GM12878 (cell line): Measurements from ENCODE around the gene TNFAIP8L1. TPM values are rescaled to one million over a fixed set of nuclear protein-coding genes. Genes with fewer than 3 reads are reported as not detected.

ENCODE experiments used
- ATAC-seq: fragments of 200-7000 bp; cut with Tn5 transposase; 3 replicates; pipeline ENCODE4 v1.9.1; 2020; ENCODE audit warnings: mild to moderate bottlenecking, moderate library complexity
- BruUV-seq: library from RNA; stranded (reverse); fragments of 400-500 nt; replicated peaks from 2 replicates; lab custom pipeline; 2021; lab: Mats Ljungman, UMichigan
- CTCF ChIA-PET: fragments of 300-600 bp; sonication (Branson Sonifier 250); formaldehyde crosslinking; extraction: SDS; loops from one replicate; lab custom pipeline; 2021; ENCODE audit warnings: inconsistent platforms; lab: Yijun Ruan, JAX
- POLR2A ChIA-PET: fragments of 350-600 bp; formaldehyde crosslinking; extraction: SDS; loops from one replicate; lab custom pipeline; 2021; ENCODE audit warnings: inconsistent platforms; lab: Charles Lee
- RAD21 ChIA-PET: fragments of 300-600 bp; sonication (Branson Sonifier 250); formaldehyde crosslinking; loops from one replicate; lab custom pipeline; 2023; ENCODE audit warnings: antibody characterized with exemption; ENCODE audit not compliant: unreplicated experiment; lab: Charles Lee
- SMC1A ChIA-PET: fragments of 300-600 bp; sonication (Branson Sonifier 250); formaldehyde crosslinking; loops from one replicate; lab custom pipeline; 2023; ENCODE audit not compliant: unreplicated experiment, uncharacterized antibody; lab: Charles Lee
- DNase-seq: peaks from one replicate; pipeline ENCODE4 v3.0.0-alpha.2; 2011; ENCODE audit warnings: low read depth, low spot score
- FAIRE-seq: peaks from 3 replicates; lab custom pipeline; 2011; peaks lifted over from hg19 to GRCh38; lab: Jason Lieb, UNC
- H2AFZ ChIP-seq: 2 replicates; pipeline ENCODE4 v1.6.0; 2011; ENCODE audit warnings: low read depth, low read length, control low read depth; ENCODE audit not compliant: control insufficient read depth
- H3K27ac ChIP-seq: 2 replicates; pipeline ENCODE4 v1.5.1; 2011; ENCODE audit warnings: control low read depth; ENCODE audit not compliant: control insufficient read depth, insufficient read depth
- H3K27me3 ChIP-seq, 2 experiments: replicated peaks in 1 of 2; 2 replicates each; pipeline versions ENCODE4 v1.6.0 to v1.6.1; 2011; ENCODE audit warnings: low read length in 1 of 2; ENCODE audit not compliant: control insufficient read depth in 2 of 2, insufficient read depth in 2 of 2
- H3K36me3 ChIP-seq, 2 experiments: 2 replicates each; pipeline ENCODE4 v1.5.1; 2011; ENCODE audit warnings: low read length in 1 of 2; ENCODE audit not compliant: control insufficient read depth in 2 of 2, insufficient read depth in 2 of 2
- H3K4me1 ChIP-seq: 2 replicates; pipeline ENCODE4 v1.6.1; 2011; ENCODE audit warnings: mild to moderate bottlenecking, low read length, moderate library complexity, mixed read lengths; ENCODE audit not compliant: control insufficient read depth, insufficient read depth
- H3K4me2 ChIP-seq: 2 replicates; pipeline ENCODE4 v1.6.0; 2011; ENCODE audit warnings: control low read depth; ENCODE audit not compliant: control insufficient read depth, insufficient read depth
- H3K4me3 ChIP-seq: fragments of 200-600 bp; sonication (generic); 2 replicates; pipeline ENCODE4 v1.5.1; 2016
- H3K79me2 ChIP-seq: 2 replicates; pipeline ENCODE4 v1.6.0; 2011; ENCODE audit warnings: low read length; ENCODE audit not compliant: control insufficient read depth, insufficient read depth
- H3K9ac ChIP-seq: 2 replicates; pipeline ENCODE4 v1.8.0; 2011; ENCODE audit warnings: low read length, control low read depth, mixed read lengths; ENCODE audit not compliant: control insufficient read depth, insufficient read depth
- H3K9me3 ChIP-seq: replicated peaks from 3 replicates; pipeline ENCODE4 v1.5.1; 2011; ENCODE audit warnings: mild to moderate bottlenecking, low read length; ENCODE audit not compliant: control insufficient read depth, insufficient read depth
- H4K20me1 ChIP-seq: 2 replicates; pipeline ENCODE4 v1.6.0; 2011; ENCODE audit not compliant: control insufficient read depth, insufficient read depth
- BRCA1 ChIP-seq: IDR thresholded peaks from 2 replicates; pipeline ENCODE4 v1.6.1; 2011; ENCODE audit warnings: low read depth, low read length, improper control_type of control experiment
- CHD4 ChIP-seq: fragments of 200-600 bp; sonication (generic); IDR thresholded peaks from 2 replicates; pipeline ENCODE4 v1.6.1; 2016; ENCODE audit warnings: mild to moderate bottlenecking
- CREB1 ChIP-seq: IDR thresholded peaks from 2 replicates; pipeline ENCODE4 v1.6.1; 2012; ENCODE audit warnings: low read depth, mild to moderate bottlenecking, inconsistent platforms
- E2F4 ChIP-seq: IDR thresholded peaks from 2 replicates; pipeline ENCODE4 v1.6.1; 2012; ENCODE audit warnings: low read depth, low read length, improper control_type of control experiment
- EGR1 ChIP-seq, 2 experiments: IDR thresholded peaks; 1 replicate in 1 of 2; 2 replicates in 1 of 2; pipeline ENCODE4 v1.6.1; 2011 to 2012; ENCODE audit warnings: low read depth in 2 of 2, low read length in 2 of 2, borderline replicate concordance in 1 of 2, mild to moderate bottlenecking in 1 of 2, moderate library complexity in 1 of 2
- FOXM1 ChIP-seq: IDR thresholded peaks from 2 replicates; pipeline ENCODE4 v1.6.1; 2012; ENCODE audit warnings: low read depth, mild to moderate bottlenecking, inconsistent platforms, low read length, moderate library complexity
- HDAC6 ChIP-seq: fragments of 200-600 bp; sonication (generic); IDR thresholded peaks from one replicate; pipeline ENCODE4 v1.8.0; 2017; ENCODE audit warnings: antibody characterized with exemption; ENCODE audit not compliant: unreplicated experiment
- HDGF ChIP-seq: fragments of 450-650 bp; IDR thresholded peaks from 2 replicates; pipeline ENCODE4 v1.6.1; 2016; ENCODE audit warnings: antibody characterized with exemption
- MEF2B ChIP-seq: fragments of 450-650 bp; IDR thresholded peaks from 2 replicates; pipeline ENCODE4 v1.6.1; 2018; ENCODE audit warnings: mild to moderate bottlenecking, moderate library complexity; ENCODE audit not compliant: partially characterized antibody, poor library complexity, severe bottlenecking
- MYC ChIP-seq: IDR thresholded peaks from 2 replicates; pipeline ENCODE4 v1.6.1; 2011; ENCODE audit warnings: mild to moderate bottlenecking, low read length, moderate library complexity, inconsistent platforms; ENCODE audit not compliant: insufficient read depth, insufficient replicate concordance, insufficient read length, severe bottlenecking
- NR2C1 ChIP-seq: fragments of 450-650 bp; IDR thresholded peaks from 2 replicates; pipeline ENCODE4 v1.6.1; 2017; ENCODE audit warnings: antibody characterized with exemption, mild to moderate bottlenecking, moderate library complexity
- SIN3A ChIP-seq: IDR thresholded peaks from 2 replicates; pipeline ENCODE4 v1.6.1; 2012; ENCODE audit warnings: low read depth, low read length, improper control_type of control experiment
- SKIL ChIP-seq: fragments of 450-650 bp; IDR thresholded peaks from 2 replicates; pipeline ENCODE4 v1.6.1; 2017; ENCODE audit warnings: mild to moderate bottlenecking, low read depth, inconsistent platforms; ENCODE audit not compliant: poor library complexity, severe bottlenecking
- SMAD5 ChIP-seq: IDR thresholded peaks from 2 replicates; pipeline ENCODE4 v1.6.1; 2016; ENCODE audit warnings: antibody characterized with exemption, low read depth
- SMARCA5 ChIP-seq: fragments of 450-650 bp; IDR thresholded peaks from 2 replicates; pipeline ENCODE4 v1.6.1; 2017; ENCODE audit warnings: mild to moderate bottlenecking
- SP1 ChIP-seq: IDR thresholded peaks from one replicate; pipeline ENCODE4 v1.6.1; 2011; ENCODE audit warnings: low read depth, low read length
- TARDBP ChIP-seq: IDR thresholded peaks from 2 replicates; pipeline ENCODE4 v1.6.1; 2016; ENCODE audit warnings: borderline replicate concordance
- USF2 ChIP-seq: IDR thresholded peaks from 2 replicates; pipeline ENCODE4 v1.6.1; 2011; ENCODE audit warnings: low read depth, low read length, improper control_type of control experiment, borderline replicate concordance
- YBX1 ChIP-seq: fragments of 450-650 bp; IDR thresholded peaks from 2 replicates; pipeline ENCODE4 v1.6.1; 2016; ENCODE audit warnings: antibody characterized with exemption
- ZNF207 ChIP-seq: fragments of 450-650 bp; IDR thresholded peaks from 2 replicates; pipeline ENCODE4 v1.6.1; 2014; ENCODE audit warnings: antibody characterized with exemption, mild to moderate bottlenecking, borderline replicate concordance
- ZNF274 ChIP-seq: IDR thresholded peaks from one replicate; pipeline ENCODE4 v1.8.0; 2011; ENCODE audit not compliant: insufficient read length, insufficient read depth
- ZNF384 ChIP-seq: IDR thresholded peaks from 2 replicates; pipeline ENCODE4 v1.6.1; 2012; ENCODE audit warnings: low read depth, mild to moderate bottlenecking, low read length, improper control_type of control experiment, borderline replicate concordance
- WGBS: methylation state at CpG from one replicate; pipeline ENCODE4 v1.1.6; 2016; ENCODE audit warnings: low lambda C conversion rate; ENCODE audit not compliant: insufficient replicate concordance, insufficient coverage; ENCODE audit errors: missing lambda C conversion rate; 5-methylcytosine and 5-hydroxymethylcytosine counted together
- in situ Hi-C: fragments of 300-500 bp; cut with MboI; formaldehyde crosslinking; loops from 9 replicates; pipeline ENCODE4 v1.14.3; 2018; ENCODE audit warnings: mixed read lengths
- intact Hi-C: fragments of 100-400 bp; cut with micrococcal nuclease; formaldehyde crosslinking; loops from one replicate; pipeline ENCODE4 v1.14.2; 2022; ENCODE audit not compliant: unreplicated experiment
- polyA plus RNA-seq, 11 experiments: library from polyadenylated mRNA; depleted of rRNA in 4 of 11; unstranded in 6 of 11; stranded (reverse) in 5 of 11; fragments of >200 nt; fragmentation: Nextera tagmentation in 4 of 11; fragmentation: Illumina TruSeq in 1 of 11; extraction: Ambion mirVana in 4 of 11; extraction: Trizol in 1 of 11; gene quantifications; 1 replicate in 1 of 11; 2 replicates in 10 of 11; pipeline versions ENCODE4 v1.2.1 to v1.2.3, GENCODE V29; 2011 to 2016; ENCODE audit warnings: inconsistent platforms in 2 of 11, missing spikeins in 2 of 11, low read depth in 1 of 11
- total RNA-seq, 4 experiments: library from RNA; depleted of rRNA in 3 of 4; stranded (reverse); fragments of >200 nt in 3 of 4; fragmentation: Illumina TruSeq in 1 of 4; extraction: Trizol in 1 of 4; gene quantifications; 2 replicates each; pipeline versions ENCODE4 v1.2.1 to v1.2.3, GENCODE V29; 2013 to 2021

Gene TNFAIP8L1
- total and polyA plus RNA-seq, 10 of the 15 experiments (the other 5 are each of a cell fraction or from before 2014, with no cell fraction given): 0.93 to 12.7 (median 8.6) TPM

- TF ChIP-seq TARDBP (no peak), ZNF384 (no peak), HDAC6 (no peak), ZNF207 (no peak), SP1 (no peak), MEF2B (no peak), USF2 (no peak), NR2C1 (no peak)
Observed at GRCh38 chr19:4673726-4674125, 34.4 kb downstream of the TNFAIP8L1 start (continued).

- SMC1A ChIA-PET: no interaction called here
- Histone ChIP-seq H3K4me2 (no peak overlapping the region), H3K79me2 (no peaks in the 10 kb centered on the region), H3K27ac (no peak overlapping the region), H3K9me3 (no peaks in the 10 kb centered on the region), H3K9ac (no peak overlapping the region), H3K27me3 (no peaks in the 10 kb centered on the region), H3K36me3 (peaks cover 0 to 6% of the 10 kb centered on the region in 2 experiments; a peak in 3 of 4 replicates), H2AFZ (no peak overlapping the region), H3K4me1 (no peaks in the 10 kb centered on the region), H3K4me3 (no peak overlapping the region), H4K20me1 (no peaks in the 10 kb centered on the region)
- FAIRE-seq: no peak
- TF ChIP-seq ZNF274: no peak
- no peak for TF ChIP-seq CHD4
- no peak for TF ChIP-seq E2F4
- no peak for TF ChIP-seq HDGF
- no peak for TF ChIP-seq SKIL
- no peak for TF ChIP-seq SIN3A
- TF ChIP-seq CREB1: no peak
- no peak for TF ChIP-seq YBX1
- TF ChIP-seq BRCA1: no peak
- TF ChIP-seq FOXM1: no peak
- TF ChIP-seq SMARCA5: no peak
- TF ChIP-seq SMAD5: no peak
- TF ChIP-seq MYC: no peak
- TF ChIP-seq EGR1 (IDR thresholded peaks at IDR 0.05; ENCODE audit: borderline replicate concordance in 1 of 2, low read depth in 2 of 2, low read length in 2 of 2): no peak
- 98% methylated on average over 14 of the region's 16 CpGs for WGBS
- DNase-seq: no peak
- intact Hi-C loops (no loop called here), in situ Hi-C loops (no loop called here)
- RAD21 ChIA-PET: no interaction called here
- POLR2A ChIA-PET: no interaction called here
- ATAC-seq: no peak
- TSS peak; percentile 94 for BruUV-seq
- CTCF ChIA-PET: no interaction called here
Observed at GRCh38 chr19:4675346-4675745, 36.0 kb downstream of the TNFAIP8L1 start.
